NCI-H345 treated with DMSO at 0.1 percent for 48 hours (cell line): Measurements from ENCODE around the gene STYXL2.
A peak's percentile ranks its signal among the peaks of the same experiment; 100 is the strongest.

Source experiments
- DNase-seq: peaks from one replicate; lab custom pipeline; 2025; ENCODE audit not compliant: unreplicated experiment; lab: John Stamatoyannopoulos, UW

The STYXL2 gene

DNA sequence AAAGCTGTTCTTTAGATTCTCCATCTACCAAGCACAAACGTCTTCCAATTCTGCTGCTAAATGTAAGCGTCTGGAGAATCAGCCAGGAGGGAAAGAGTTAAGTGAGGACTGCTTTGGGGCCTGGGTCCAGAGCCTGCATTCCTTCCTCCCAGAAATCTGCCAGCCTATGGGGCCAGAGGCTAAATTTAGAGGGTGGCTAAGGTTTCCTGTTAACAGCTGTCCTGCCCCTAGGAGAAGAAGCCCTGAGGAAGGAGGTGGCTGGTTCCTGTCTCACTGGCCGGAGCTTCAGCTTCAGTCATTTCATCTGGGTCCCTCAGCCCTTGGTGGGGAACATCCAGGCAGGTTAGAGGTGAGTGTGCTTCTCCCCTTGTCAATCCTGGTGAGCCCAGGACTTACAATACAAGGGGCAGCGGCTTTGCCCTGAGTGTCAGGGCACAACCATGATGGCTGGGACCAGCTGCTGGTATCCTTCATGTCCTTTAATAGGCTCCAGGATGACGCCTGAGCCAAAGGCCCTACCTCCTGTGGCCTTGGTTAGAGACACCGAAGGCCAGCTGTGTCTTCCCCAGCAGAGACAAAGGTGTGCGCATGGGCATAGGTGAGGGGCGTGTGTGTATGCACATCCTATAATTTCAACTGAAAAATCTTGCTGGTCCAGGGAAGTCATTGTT, at the start of gene STYXL2:
TSS of gene STYXL2 (plus strand) at position 230 of the 671 bp plus-strand sequence. CDS start 775 bp downstream, outside the sequence.
- DNase-seq, result no peak

DNA sequence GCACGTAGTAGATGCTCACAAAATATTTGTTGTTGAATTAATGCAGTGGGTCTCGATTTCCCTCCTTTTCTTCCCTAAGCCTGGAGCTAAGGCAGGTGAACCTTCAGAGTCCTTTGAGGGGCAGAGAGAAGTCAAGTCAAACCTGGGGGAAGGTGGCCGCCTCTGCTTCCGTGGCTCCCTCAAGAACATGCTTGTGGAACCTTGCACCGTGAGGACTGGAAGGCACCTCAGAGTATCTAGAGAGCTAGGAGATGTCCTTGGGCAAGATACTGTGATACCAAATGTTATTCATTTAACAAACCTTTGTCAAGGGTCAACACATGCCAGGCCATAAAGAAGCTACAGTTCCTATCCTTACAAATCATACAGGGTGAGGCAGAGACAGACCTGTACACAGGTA, 42.0 kb upstream of the STYXL2 start:
- no peak for DNase-seq

DNA sequence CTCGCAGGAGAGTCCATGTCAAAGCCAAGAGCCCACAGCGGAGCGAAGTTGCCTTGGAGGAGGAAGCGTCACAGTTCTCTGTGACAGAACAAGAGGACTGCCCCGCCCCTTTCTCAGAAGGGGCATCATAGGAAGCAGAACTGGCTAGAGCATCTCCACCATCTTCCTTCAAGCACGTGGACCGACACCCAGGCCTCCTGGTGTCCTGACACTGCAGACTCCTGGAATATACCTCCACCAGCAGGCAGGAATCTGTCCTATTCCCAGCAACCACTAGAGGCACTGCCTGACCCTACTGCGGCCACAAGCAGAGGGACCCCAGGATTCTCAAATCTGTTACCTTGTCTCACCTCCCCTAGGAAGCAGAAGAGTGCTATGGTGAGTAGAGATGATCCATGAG, 41.5 kb upstream of the STYXL2 start:
- DNase-seq, result no peak

DNA sequence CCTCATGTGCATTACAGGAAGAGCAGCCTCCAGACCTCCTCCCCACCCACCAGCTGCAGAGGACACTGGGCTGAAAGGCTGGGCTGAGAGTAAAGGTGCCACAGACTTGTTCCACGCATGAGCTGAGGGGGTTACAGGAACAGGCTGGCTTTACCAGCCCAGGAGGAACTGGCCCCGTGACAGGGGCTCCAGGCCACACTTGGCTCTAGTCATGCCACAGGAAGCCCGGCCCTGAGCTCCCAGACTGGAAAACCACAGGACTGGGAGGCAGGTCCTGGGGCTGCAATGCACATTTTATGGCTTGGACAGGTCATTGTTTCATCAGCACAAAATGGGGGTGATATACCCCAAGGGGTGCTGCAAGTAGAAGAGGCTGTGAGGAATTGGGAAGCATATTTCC, 39.3 kb upstream of the STYXL2 start:
- no peak for DNase-seq

DNA sequence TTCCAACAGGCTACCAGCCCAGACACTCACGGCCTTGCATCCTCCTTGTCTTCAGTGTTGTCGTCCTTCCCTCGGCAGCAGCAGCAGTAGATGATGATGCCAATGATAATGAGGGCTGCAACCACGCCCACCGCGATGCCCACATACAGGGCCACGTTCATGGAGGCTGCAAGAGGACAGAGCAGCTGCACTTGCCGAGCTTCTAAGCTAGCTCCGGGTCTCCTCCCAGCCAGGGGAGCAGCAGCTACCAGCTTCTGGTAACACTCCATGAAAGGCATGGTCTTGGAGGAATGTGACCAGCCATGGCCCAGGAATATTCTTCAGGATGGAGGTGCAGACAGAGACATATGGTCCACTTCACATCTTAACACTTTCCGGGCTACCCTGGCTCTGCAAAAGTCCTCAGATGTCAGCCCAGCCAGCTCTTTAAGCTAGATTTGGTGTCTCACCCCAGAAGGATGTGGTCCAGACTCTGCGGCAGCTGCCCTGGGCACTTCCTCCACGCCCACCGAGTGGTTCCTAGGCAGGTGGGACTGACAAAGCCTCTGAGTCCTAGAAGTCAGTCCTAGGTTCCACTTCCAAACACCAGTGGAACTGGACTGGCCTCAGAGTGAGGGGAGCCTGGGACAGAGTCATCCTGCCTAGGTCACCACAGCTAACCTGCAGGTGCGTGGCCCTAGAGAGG, 38.8 kb upstream of the STYXL2 start:
- DNase-seq, result no peak

DNA sequence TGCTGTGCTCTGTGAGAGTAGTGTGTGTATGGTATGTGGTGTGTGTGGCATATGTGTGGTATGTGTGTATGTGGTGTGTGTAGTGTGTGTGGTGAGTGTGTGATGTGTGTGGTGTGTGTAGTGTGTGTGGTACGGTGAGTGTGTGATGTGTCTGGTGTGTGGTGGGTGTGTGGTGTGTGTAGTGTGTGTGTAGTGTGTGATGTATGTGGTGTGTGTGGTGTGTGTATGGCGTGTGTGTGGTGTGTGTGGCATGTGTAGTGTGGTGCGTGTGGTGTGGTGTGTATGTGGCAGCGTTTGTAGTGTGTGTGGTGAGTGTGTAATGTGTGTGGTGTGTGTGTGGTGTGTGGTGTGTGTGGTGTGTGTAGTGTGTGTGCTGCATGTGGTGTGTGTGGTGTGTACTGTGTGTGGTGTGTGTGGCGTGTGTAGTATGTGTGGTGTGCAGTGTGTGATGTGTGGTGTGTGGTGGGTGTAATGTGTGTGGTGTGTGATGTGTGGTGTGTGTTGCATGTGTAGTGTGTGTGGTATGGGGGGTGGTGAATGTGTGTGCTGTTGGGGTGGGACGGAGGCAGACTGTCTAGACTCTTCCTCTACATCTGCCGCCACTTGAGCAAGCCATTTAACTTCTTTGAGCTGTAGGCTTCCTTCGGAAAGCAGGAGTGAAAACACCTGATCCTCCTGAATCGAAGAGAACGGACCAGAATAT, 37.2 kb upstream of the STYXL2 start:
- no peak for DNase-seq

DNA sequence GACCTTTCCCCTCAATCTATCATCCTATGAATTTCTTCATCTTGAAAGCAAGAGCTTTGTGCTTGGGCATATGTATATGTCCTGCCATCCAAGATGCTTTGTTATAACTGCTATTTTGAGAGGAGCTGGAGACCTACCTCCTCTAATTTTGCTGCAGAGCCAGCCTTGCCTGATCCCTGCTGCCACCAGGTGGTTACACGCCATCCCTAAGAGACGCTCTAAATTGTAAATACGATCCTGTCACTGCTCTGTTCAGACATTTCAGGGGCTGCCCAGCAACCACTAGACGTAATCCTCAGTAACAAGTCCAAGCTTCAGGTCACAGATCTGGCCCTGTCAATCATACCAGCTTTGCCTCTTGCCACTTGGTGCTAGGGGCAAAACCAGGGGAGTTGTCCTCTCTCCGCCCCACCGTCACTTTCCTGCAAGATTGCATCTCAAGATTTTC, 36.6 kb upstream of the STYXL2 start:
- DNase-seq, result peak; percentile 85

DNA sequence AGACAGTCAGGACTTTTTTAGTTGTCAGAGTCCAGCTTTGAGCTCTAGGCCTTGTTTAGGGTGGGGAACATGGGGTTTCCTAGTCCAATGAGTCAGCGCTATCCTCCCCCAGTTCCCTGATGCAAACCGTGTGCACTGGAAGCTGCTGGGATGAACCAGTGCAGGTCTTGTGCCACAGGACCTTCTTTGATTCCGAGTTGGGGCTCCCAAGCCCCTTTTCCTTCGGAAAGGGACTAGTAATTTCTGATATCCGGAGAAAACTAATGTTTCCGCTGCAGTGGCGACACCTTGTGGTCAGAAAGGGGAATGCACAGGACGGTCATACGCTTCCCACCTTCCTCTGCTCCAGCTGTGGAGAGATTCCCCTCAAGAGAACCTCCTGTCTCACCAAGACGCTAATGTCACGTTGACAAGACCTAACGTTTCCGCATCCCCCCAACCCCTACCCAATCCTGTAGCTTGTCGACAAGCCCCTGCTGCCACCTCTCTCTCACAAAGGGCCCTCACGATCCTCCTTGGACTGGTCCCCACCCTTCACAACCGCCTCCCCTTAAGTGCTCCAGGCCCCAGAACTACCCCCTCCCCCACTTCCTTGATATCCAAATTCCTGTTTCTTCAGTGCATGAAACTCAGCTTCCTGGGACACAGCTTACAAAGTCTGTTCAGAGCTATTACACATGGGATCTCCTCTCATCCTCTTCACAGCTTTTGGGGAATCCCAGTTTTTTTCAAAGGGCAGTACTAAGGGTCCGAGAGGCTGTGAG, 34.6 kb upstream of the STYXL2 start:
- peak; percentile 49 for DNase-seq

DNA sequence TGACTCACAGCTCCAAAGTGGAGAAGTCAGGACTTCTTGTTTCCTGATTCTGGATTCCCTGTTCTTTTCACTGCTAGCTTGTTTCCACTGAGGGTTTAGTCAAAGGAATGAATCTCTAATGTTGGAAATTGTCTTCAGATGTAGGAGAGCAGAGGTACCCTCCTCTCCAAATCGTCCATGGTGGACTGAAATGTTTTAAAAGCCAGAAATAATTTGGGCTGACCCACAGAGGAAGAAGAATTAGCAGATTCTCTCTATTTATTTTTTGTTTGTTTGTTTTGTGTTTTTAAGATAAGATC, 34.1 kb upstream of the STYXL2 start:
- no peak for DNase-seq

DNA sequence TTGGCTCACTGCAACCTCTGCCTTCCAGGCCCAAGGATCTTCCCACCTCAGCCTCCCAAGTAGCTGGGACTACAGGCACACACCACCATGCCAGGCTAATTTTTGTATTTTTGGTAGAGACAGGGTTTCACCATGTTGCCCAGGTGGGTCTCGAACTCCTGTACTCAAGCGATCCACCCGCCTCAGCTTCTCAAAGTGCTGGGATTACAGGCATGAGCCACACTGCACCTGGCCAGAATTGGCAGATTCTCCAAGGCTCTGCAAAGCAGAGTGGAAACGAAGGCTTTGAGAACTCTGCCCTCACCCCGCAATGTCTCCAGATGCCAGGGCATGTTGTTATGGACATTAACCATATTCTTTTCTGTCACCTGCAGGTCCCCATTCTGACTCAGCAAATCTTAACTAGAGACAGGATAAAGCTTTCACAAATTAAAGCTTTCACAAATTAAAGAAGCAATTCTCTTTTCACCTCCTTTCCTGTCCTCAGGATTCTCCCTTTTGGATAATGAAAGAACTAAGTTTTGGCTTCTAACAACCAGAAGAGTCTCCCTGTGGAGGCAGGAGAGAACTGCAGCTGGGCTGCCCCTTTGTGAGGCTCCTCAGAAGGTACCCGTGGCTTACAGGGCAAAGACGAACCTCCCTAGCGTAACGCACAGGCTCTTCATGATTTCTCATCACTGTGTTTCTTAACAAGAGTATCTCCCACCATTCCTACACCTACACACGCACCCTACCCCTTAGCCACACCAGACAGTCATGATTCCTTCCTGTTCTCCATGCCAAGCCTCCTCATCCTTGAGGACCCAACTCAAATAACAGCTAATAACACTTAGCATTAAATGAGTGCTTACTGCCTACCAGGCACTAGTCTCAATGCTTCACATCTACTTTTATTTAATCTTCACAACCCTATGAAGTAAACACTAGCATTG, 33.5 kb upstream of the STYXL2 start:
- DNase-seq, result no peak

DNA sequence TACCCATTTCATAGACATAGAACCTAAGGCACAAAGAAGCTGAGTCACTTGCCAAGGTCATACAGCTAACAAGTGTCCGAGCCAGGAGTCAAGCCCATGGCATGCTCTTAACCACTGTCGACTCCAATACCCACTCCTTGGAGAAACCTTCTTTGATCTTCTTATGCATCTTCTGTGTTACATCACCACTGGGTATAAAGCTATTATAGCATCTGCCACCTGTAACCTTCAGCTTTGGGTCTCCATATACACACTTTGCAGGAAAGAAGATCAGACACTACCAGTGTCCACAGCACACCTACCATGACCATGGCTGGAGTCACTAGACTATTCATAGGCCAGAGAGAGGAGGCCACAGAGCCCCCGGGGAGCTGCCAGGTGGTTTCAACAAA, 32.8 kb upstream of the STYXL2 start:
- no peak for DNase-seq

DNA sequence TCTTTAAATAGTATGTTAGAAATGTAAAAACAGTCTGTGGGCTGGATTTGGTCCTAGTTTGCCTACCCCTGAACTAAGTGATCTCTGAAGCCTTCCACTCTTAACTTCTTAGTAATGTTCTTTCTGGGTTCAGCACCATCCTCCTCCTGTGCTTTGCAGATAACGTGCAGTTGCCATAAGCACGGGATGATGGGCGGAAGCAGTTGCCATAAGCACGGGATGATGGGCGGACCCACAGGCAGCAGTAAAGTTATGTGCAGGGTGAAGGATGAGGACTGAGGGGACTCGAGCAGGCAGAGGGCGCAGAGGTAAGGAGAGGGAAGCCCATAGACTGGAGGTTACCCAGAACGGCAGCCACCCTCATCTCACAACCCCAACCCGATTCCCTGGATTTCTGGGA, 29.3 kb upstream of the STYXL2 start:
- DNase-seq, result no peak

DNA sequence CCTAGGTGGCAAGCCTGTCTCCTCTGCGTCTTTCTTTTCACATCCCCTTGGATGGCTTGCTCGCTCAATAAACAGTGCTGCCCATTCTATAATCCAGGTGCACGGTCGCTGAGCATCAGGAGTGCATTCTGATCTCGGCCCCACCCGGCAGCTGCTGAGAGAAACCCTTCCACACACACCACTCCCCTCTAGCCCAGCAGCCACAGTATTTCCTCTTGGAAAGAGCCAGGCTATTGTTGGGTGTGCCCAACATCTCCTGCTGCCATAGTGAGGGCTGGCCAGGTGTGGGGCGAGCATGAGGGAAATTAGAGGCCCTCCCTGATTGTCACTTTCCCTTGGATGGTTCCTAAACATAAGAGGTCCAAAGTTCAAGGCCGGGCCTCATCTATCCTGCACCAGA, 28.4 kb upstream of the STYXL2 start:
- no peak for DNase-seq

DNA sequence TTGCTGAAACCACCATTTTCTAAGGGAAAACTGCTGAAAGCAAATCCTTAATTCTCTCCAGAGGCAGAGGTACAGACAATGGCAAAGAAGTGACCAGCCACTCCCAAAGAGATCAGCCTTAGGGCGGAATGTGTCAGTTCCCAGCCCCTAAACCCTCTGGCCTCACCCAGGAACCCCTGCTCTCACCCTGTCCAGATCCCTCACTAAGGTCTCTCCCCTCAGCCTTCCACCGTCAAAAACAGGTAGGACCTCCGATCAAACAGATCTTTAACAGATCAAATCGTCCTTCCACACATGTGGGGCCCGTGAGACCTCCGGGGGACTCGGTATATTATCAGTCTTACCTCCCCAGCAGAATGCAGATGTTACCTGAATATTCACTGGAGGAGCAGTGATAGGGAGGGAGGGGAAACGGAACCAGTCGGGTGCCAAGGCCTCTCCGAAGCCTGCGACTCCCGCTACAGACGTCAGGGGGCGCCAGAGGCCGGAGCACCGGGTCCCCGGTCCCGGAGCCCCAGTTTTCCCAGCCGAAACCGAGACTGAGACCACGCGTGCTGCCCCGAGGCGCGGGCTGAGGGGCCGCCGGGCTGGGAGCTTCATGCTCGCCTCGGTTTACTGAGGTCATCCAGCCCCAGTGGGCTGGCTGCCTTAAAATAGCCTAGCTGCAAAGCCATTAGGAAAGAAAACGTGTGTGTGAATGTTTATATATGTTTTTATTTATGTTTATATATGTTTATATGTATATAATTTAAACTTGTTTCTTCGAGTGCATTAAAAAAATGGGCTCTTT, 27.3 kb upstream of the STYXL2 start:
- DNase-seq, result peak; percentile 62

DNA sequence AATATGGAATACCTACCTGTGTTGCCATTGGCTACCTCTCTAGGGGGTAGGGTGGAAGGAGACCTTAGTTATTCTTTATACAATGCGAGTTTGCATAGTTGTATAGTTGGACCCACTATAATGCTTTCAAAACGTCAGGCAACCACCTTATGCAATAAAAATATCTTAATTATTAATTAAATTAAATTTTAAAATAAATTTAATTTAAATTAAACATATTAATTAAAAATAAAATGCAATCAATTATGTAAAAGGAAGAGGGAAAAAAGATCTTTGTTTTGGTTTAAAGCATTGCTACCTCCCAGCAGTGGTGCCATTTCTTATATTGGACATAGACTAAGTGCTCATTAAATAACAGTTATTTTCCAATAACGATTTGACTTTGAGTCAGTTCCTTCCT, 26.0 kb upstream of the STYXL2 start:
- DNase-seq, result no peak

DNA sequence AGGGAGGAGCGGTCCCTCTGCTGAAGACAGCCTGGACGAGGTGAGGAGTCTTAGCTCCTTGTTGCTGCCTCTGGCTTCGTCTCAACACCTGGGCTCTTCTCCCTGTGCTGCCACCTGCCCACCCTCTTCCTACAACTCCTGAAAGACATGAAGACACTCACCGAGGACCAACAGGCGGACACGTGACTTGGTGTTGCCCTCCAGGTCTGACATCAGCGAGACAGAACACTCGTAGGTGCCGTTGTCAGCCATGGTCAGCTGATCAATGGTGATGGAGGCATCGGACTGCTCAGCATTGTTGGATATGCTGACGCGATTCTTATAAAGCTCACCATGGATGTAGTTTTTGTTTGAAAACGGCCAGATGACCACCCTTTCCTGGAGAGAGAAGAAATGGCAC, 25.1 kb upstream of the STYXL2 start:
- no peak for DNase-seq

DNA sequence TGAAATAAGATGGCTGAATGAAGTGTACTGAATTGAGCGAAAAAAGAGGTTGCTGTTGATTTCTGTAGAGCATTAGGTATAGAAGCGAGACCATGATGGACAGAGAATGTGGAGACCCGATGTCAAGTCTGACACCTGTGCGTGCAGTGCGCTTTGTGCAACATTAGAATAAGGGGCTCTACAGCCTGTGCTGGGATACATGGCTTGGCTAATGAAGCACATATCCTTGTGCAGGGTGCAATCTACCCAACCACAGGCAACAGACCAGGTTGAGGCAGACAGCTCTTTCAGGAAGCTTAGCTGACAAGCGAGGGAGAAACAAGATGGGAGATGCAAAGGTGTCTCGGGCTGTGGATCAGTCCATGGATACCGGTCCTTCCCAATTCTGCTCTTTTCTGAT, 22.6 kb upstream of the STYXL2 start:
- DNase-seq, result no peak

DNA sequence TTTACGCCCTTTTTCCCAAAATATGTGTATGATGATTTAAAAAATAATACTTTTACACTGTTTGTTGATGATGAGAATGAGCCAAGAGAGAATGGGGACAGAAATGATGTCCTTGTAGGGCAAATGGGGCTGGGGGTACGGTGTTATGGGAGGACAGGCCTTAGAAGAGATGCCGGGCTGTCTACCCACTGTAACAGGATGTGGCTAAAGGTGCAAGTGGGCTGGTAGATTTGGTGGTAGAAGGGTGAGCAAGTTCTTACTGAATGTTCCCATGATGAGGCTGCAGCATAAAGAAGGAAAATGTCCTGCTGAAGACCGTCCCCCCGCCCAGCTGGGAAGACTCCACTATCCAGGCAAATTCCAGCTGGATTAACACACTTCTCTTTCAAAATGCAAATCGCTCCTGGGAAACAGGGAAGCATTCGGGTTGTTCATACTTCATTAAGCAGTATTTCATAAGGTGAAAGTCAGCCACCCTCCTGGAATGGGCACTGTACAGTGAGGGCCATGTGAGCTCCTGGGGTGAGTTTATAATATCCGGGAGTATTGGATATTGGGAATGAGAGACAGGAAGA, 17.7 kb upstream of the STYXL2 start:
- no peak for DNase-seq

DNA sequence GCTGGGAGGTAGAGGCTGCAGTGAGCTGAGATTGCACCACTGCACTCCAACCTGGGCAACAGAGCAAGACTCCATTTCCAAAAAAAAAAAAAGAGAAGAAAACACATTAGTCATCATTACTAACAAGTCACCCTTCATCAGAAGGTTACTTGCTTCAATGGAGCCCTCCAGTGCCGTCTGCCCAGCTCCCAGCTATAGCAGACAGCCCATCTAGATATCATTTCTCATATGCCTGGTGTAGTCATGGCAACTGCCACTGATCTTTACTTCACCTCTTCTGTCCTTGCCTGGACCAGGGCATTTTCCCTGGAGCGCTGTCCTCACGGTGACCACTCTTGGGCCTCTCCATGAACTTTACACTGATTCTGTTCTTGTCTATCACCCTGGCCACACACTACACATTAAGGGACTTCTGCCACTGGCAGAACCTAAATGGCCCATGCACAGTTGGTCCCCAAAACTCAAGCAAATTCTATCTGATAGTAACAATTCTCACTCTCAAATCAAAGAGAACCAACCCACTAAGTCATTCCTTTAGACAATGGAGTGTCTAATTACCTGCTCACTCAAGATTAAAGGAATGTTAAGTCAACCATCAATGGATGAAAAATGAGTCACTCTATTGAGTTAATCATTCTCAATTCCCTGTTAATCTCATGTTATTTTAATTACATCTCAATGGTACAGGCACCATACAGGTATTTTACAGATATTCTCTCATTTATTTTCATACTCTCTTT, 16.6 kb upstream of the STYXL2 start:
- DNase-seq, result no peak
